H1 (cell line): Measurements from ENCODE around the gene KCNMB1.

Experiments used
- CBX5 ChIP-seq: fragments of 300-800, 300-1000 bp; sonication (generic); IDR thresholded peaks from 2 replicates; pipeline ENCODE4 v1.7.1; 2016; ENCODE audit warnings: antibody characterized with exemption, low read length, low read depth
- CTCF ChIP-seq, 3 experiments: IDR thresholded peaks; 1 replicate in 2 of 3; 2 replicates in 1 of 3; pipeline versions ENCODE4 v1.5.1 to v1.6.1; 2011; ENCODE audit warnings: low read length in 3 of 3, mild to moderate bottlenecking in 3 of 3, inconsistent platforms in 2 of 3, low read depth in 1 of 3, moderate library complexity in 1 of 3; ENCODE audit not compliant: insufficient read depth in 1 of 3; ENCODE audit errors: control extremely low read depth in 1 of 3
- EP300 ChIP-seq, 2 experiments: IDR thresholded peaks; 1 replicate in 1 of 2; 2 replicates in 1 of 2; pipeline ENCODE4 v1.6.1; 2011 to 2012; ENCODE audit warnings: low read depth in 2 of 2, low read length in 2 of 2, mild to moderate bottlenecking in 2 of 2, borderline replicate concordance in 1 of 2, inconsistent platforms in 1 of 2, moderate library complexity in 1 of 2
- RAD21 ChIP-seq, 2 experiments: IDR thresholded peaks in 1 of 2; conservative IDR thresholded peaks in 1 of 2; 2 replicates each; pipeline ENCODE4 v1.6.1; 2011; ENCODE audit warnings: low read depth in 2 of 2, low read length in 2 of 2, improper control_type of control experiment in 1 of 2, inconsistent platforms in 1 of 2, mild to moderate bottlenecking in 1 of 2, moderate library complexity in 1 of 2
- SRF ChIP-seq: IDR thresholded peaks from 2 replicates; pipeline ENCODE4 v1.6.1; 2011; ENCODE audit warnings: mild to moderate bottlenecking, low read depth, low read length, moderate library complexity

GRCh38 chr5:170382790-170383189 is 6.4 kb downstream of the KCNMB1 start:
- TF ChIP-seq CTCF (IDR thresholded peaks at IDR 0.05; ENCODE audit: control extremely low read depth in 1 of 3, insufficient read depth in 1 of 3, low read depth in 1 of 3, low read length in 3 of 3) (no peak), RAD21 (IDR thresholded peaks at IDR 0.05 in 1 of 2, conservative IDR thresholded peaks at IDR 0.05 in 1 of 2; ENCODE audit: low read depth in 2 of 2, low read length in 2 of 2) (no peak), CBX5 (no peak), SRF (no peak), EP300 (IDR thresholded peaks at IDR 0.05; ENCODE audit: borderline replicate concordance in 1 of 2, low read depth in 2 of 2, low read length in 2 of 2) (no peak)
